Endometrial microvascular endothelial cells (primary cell): ENCODE results near the gene C8G. TPM values are rescaled to one million over a fixed set of nuclear protein-coding genes. Genes with fewer than 3 reads are reported as not detected.

ENCODE experiments used
- in situ Hi-C: cut with HindIII; loops from 2 replicates; pipeline ENCODE4 v1.10.0; 2017; ENCODE audit warnings: low sequenced_read_pairs, low pct_unique_long_range_greater_than_20kb; ENCODE audit errors: inconsistent ontology term
- total RNA-seq: library from RNA; depleted of rRNA; stranded (reverse); fragments of >200 nt; gene quantifications from one replicate; pipeline ENCODE4 v1.2.3, GENCODE V29; 2015; ENCODE audit errors: inconsistent ontology term

The C8G gene
- total RNA-seq, 1 donor from 2014 or later, result not detected

- in situ Hi-C loops, result loop anchor here (25.0 kb wide), 1 partner anchor 226 kb away; the partner anchor contains the start of genes LRRC26 and TMEM210
Observed at GRCh38 chr9:136936645-136937170, 8.3 kb upstream of the C8G start.

- in situ Hi-C loops, result loop anchor here (25.0 kb wide), 1 partner anchor 225 kb away; the partner anchor contains the start of genes LRRC26 and TMEM210
Observed at GRCh38 chr9:136937186-136938001, 7.6 kb upstream of the C8G start.

DNA sequence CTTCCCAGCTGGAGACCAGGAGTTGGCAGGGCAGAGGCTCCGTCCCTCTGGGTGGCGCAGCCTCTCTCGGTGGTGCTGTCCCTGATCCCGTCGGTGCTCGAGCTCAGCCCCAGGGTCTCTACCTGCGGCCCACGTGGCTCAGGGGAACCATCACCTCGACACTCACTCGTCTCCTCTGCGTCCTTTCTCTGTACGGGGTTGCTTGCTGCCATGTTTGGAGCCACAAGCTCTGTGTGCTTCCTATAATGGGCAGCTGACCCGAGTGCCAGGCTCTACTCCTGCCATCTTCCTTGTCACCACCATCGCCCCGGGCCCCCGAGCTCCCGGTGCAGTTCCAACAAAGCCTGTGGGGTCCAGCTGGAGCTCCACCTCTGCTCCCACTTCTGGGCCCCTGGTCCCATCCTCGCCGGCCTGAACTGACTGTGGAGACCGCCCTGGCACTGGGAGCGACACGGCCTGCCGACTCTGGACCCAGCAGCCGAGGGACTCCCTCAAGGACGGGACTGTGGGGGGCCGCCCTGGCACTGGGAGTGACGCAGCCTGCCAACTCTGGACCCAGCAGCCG, 5.5 kb upstream of the C8G start:
- in situ Hi-C loops, result loop anchor here (25.0 kb wide), 1 partner anchor 223 kb away; the partner anchor contains the start of genes LRRC26 and TMEM210

DNA sequence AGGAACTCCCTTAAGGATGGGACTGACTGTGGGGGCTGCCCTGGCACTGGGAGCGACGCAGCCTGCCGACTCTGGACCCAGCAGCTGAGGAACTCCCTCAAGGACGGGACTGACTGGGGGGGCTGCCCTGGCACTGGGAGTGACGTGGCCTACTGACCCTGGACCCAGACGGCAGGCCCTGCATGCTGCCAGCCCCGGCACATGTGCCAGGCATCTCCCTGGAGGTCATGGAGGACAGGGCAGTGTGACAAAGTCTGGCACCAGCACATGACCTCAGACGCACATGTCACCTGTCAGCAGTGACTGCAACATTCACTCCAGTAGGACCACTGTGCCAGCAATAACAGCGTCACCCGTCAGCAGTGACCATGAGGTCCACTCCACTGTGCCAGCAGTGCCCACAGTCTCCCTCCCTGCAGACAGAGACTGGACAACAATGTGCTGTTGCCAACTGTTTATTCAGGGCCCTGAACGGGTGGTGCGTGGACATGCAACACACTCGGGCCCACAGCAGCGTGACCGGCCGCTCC, 5.0 kb upstream of the C8G start:
- in situ Hi-C loops, result loop anchor here (25.0 kb wide), 1 partner anchor 222 kb away; the partner anchor contains the start of genes LRRC26 and TMEM210

DNA sequence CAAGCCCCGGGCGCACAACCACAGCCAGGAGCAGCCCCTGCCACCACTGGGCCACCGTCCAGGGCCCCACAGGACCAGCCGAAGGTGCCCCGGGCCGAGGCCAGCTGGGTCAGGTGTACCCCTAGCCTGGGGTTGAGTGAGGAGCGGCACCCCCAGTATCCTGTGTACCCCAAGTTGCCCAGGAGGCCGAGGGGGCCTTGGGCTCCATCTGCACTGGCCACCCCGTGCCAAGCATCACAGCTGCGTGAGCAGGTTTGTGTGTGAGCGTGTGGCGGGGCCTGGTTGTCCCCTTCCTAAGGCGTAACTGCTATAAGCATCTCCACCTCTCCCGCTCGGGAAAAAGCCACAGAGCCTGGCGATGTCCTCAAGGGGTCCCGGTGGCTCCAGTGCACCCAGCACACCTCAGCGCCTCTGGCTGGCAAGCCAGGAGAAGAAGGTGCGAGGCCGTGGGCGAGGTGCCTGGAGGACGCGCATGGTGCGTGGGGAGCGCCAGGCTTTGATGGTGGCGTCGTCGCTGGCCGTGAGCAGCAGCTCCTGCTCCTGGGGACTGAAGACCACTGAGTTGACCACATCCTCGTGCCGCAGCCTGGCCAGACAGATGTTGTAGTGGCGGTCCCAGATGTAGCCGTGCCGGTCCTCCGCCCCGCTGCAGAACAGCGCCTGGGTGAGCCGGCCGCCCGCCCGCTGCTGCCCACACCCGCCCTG, 4.4 kb upstream of the C8G start:
- in situ Hi-C loops, result loop anchor here (25.0 kb wide), 1 partner anchor 222 kb away; the partner anchor contains the start of genes LRRC26 and TMEM210

DNA sequence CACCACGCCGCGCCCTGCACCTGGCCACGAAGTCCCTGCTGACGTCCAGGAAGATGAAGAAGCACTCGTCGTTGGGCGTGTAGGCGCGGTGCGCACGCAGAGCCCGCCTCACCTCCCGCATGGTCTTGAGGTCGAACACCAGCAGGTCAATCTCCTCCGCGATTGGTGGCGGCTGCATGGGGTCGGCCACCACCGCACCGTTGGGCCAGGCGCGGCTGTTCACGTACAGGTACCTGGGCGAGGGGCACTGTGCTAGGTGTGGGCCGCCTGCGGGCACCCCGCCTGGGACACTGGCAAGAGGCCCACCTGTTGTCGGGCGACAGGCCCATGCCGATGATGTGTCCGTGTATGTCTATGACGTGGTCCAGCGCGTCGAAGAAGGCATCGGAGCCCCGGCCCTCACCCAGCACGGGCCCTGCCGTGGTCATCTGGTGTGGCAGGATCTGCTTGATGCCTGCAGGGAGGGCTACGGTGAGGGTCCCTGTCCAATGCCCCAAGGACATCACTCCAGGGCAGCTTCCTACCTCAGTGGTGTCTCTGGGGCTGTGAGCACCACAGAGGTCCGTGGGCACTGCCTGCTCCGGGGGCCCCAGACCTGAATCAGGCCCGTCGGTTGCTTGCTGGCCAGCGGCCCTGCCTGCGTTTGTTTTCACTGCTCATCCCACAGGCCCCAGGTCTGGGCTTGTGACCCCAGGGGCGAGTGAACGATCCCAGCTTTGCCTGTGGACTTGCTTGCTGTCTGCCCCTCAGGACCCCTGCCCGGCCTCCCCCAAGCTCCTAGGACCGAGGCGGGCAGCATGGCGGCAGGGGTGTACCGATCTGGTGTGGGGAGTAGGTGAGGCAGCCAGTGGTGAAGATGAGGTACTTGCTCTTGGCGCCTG, 3.6 kb upstream of the C8G start:
- in situ Hi-C loops, result loop anchor here (25.0 kb wide), 1 partner anchor 221 kb away; the partner anchor contains the start of genes LRRC26 and TMEM210

- in situ Hi-C loops, result loop anchor here (25.0 kb wide), 1 partner anchor 220 kb away; the partner anchor contains the start of genes LRRC26 and TMEM210
Observed at GRCh38 chr9:136942112-136942880, 2.7 kb upstream of the C8G start.

GRCh38 chr9:136942881-136943230, 2.2 kb upstream of the C8G start:
- in situ Hi-C loops, result loop anchor here (25.0 kb wide), 1 partner anchor 219 kb away; the partner anchor contains the start of genes LRRC26 and TMEM210

GRCh38 chr9:136943291-136944211, 1.5 kb upstream of the C8G start:
- in situ Hi-C loops, result loop anchor here (25.0 kb wide), 1 partner anchor 219 kb away; the partner anchor contains the start of genes LRRC26 and TMEM210

DNA sequence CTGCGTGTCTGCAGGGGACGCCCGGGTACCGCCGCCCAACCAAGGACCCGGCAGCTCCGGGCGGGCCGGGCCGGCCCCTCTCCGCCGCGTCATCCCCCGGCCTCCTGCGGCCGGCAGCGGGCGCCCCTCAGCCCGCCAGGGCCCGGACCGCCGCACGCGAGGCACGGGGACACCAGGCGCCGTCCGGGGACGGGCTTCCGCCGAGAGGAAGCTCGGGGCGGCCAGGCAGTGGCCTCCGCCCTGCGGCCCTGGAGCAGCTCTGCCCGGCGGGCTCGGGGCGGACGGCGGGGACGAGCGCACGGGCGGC, 878 bp upstream of the C8G start:
- in situ Hi-C loops, result loop anchor here (25.0 kb wide), 1 partner anchor 218 kb away; the partner anchor contains the start of genes LRRC26 and TMEM210

DNA sequence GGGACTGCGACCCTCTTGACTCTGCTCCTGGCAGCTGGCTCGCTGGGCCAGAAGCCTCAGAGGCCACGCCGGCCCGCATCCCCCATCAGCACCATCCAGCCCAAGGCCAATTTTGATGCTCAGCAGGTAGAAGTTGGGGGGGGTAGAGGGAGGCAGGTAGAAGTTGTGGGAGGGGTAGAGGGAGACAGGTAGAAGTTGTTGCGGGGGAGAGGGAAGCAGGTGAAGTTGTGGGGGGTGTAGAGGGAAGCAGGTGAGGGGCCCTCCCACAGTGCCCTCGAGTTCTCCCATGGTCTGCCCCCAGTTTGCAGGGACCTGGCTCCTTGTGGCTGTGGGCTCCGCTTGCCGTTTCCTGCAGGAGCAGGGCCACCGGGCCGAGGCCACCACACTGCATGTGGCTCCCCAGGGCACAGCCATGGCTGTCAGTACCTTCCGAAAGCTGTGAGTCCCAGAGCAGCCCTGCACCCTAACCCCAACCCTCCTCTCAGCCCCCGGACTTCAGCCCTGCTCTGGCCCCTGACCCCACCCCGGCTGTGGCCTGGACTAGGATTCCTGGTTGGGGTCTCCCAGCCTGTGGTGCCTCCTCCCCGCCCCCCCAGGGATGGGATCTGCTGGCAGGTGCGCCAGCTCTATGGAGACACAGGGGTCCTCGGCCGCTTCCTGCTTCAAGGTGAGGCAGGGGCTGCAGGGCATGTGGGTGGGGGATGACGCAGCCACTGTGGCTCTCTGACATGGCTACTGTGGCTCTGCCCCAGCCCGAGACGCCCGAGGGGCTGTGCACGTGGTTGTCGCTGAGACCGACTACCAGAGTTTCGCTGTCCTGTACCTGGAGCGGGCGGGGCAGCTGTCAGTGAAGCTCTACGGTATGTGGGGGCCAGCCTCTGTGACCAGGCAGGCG, 537 bp downstream of the C8G start:
- in situ Hi-C loops, result loop anchor here (25.0 kb wide), 1 partner anchor 217 kb away; the partner anchor contains the start of genes LRRC26 and TMEM210

- in situ Hi-C loops, result loop anchor here (25.0 kb wide), 1 partner anchor 216 kb away; the partner anchor contains the start of genes LRRC26 and TMEM210
Observed at GRCh38 chr9:136946228-136947027, 1.4 kb downstream of the C8G start.

DNA sequence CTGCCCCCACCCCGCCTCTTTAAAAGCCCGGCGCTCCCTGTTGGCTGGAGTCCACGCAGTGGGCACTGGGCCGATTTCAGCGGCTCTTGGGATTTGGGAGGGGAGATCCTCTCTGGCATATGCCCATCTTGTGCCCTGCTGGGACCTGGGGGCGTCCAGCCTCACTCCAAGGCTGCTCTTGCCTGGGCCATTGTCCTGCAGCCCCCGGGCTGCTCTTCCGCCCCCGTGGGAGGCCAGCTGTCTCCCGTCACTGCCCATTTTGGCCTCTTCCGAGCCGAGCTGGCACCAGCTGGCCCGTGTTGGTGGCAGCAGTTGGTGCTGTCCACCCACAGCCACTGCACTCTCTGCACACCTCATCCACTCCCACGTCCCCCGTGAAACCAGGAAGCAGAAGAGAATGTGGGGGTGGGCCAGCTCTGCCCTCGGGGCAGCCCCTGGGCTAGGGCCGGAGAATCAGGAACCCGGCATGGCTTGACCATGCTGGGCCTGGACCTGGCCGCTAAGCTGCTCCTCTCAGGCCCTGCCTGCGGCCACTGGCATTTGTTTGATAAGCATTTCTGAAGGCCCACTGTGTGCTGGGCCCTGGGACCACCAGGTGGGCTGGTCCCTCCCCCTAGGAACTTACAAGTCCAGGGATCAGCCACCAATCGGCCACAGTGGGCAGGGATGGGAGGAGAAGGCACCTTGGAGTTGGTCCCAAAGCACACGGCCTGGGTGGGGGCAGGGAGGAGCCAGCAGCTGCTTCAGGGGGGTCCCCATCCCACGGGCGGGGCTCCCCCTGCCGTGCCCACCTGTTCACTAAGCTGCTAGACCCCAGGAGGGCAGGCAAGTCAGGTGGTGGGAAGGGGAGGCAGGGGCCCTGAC, 2.2 kb downstream of the C8G start:
- in situ Hi-C loops, result loop anchor here (25.0 kb wide), 1 partner anchor 215 kb away; the partner anchor contains the start of genes LRRC26 and TMEM210
